ENCODE measurements around the gene ATG13.

ATG13 gene

DNA sequence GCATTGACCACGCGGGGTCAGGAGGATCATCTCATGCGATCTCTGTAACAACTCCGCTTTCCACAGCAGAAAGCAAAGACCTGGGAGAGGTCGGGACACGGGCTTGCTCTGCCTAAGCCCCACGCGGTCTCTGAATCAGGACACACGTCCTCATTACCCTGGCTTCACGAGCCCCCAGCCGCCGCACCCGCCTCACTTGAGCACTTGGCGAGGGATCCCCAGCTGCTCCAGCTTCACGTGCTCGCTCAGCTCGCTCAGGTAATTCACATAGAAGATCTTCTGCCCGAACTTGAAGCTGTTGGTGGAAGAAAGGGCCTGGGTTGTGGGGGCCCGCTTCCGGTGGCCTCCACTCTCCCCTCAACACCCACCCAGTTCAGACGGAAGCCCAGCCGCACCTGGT is 63.5 kb downstream of the ATG13 start:
- no peaks in the 10 kb centered on the region for H4K20me1 ChIP-seq (ENCODE audit: insufficient read depth, low read length)
- H3F3A ChIP-seq (ENCODE audit: insufficient read depth, low read length) = no peaks in the 10 kb centered on the region; the same call in 1 of the 2 replicates
- no peak overlapping the region for H3K4me3 ChIP-seq (ENCODE audit: low read length)
- no peaks in the 10 kb centered on the region for H3K9me3 ChIP-seq (replicated peaks; ENCODE audit: insufficient read depth, low read length)
- H3K27ac ChIP-seq (ENCODE audit: low read length) = no peak overlapping the region
- no peak overlapping the region for H2AFZ ChIP-seq (ENCODE audit: low read length)
- DNase-seq = no peak
- H3K4me1 ChIP-seq (ENCODE audit: low read length) = no peaks in the 10 kb centered on the region
- H3K79me2 ChIP-seq (ENCODE audit: low read length) = no peaks in the 10 kb centered on the region
- H3K9ac ChIP-seq (ENCODE audit: low read length) = no peak overlapping the region
- no peaks in the 10 kb centered on the region for H3K27me3 ChIP-seq (replicated peaks; ENCODE audit: insufficient read depth, low read length)
- H3K9me2 ChIP-seq (replicated peaks; ENCODE audit: insufficient read depth, low read length) = no peaks in the 10 kb centered on the region
- H3K36me3 ChIP-seq (replicated peaks; ENCODE audit: insufficient read depth, low read length) = no peaks in the 10 kb centered on the region
- no peak overlapping the region for H3K4me2 ChIP-seq (ENCODE audit: low read depth, low read length)
- TF ChIP-seq EZH2 (optimal IDR thresholded peaks at IDR 0.05; ENCODE audit: low read depth, low read length) = no peak
- TF ChIP-seq, protein P1, sequence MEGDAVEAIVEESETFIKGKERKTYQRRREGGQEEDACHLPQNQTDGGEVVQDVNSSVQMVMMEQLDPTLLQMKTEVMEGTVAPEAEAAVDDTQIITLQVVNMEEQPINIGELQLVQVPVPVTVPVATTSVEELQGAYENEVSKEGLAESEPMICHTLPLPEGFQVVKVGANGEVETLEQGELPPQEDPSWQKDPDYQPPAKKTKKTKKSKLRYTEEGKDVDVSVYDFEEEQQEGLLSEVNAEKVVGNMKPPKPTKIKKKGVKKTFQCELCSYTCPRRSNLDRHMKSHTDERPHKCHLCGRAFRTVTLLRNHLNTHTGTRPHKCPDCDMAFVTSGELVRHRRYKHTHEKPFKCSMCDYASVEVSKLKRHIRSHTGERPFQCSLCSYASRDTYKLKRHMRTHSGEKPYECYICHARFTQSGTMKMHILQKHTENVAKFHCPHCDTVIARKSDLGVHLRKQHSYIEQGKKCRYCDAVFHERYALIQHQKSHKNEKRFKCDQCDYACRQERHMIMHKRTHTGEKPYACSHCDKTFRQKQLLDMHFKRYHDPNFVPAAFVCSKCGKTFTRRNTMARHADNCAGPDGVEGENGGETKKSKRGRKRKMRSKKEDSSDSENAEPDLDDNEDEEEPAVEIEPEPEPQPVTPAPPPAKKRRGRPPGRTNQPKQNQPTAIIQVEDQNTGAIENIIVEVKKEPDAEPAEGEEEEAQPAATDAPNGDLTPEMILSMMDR (IDR thresholded peaks at IDR 0.05; ENCODE audit: low read length) = no peak
- TF ChIP-seq EZH2phosphoT487 (IDR thresholded peaks at IDR 0.05; ENCODE audit: low read length) = no peak

DNA sequence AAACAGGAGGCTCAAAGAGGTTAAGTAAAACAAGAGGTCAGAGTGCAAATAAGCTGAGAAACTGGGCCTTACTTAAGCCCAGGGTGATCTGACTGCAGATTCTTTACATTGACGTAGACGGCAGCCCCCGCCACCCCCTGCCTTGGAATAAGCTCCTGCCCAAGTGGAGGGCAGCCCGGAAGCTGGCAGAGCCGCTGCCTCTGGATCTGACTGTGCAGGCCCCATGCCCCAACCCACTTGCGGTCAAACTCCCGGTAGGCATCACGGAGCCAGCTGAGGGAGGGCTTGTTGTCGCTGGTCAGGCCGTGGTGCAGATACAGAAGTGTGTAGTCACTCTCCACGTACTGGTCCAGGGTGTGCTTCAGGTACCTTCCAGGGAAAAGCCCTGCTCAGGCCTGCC is 64.5 kb downstream of the ATG13 start:
- H2AFZ ChIP-seq (ENCODE audit: low read length) = no peak overlapping the region
- no peaks in the 10 kb centered on the region for H3K79me2 ChIP-seq (ENCODE audit: low read length)
- no peak overlapping the region for H3K4me2 ChIP-seq (ENCODE audit: low read depth, low read length)
- H3K9me3 ChIP-seq (replicated peaks; ENCODE audit: insufficient read depth, low read length) = no peaks in the 10 kb centered on the region
- TF ChIP-seq EZH2 (optimal IDR thresholded peaks at IDR 0.05; ENCODE audit: low read depth, low read length) = no peak
- no peak for TF ChIP-seq EZH2phosphoT487 (IDR thresholded peaks at IDR 0.05; ENCODE audit: low read length)
- TF ChIP-seq, protein P1 (IDR thresholded peaks at IDR 0.05; ENCODE audit: low read length) = no peak
- no peak overlapping the region for H3K27ac ChIP-seq (ENCODE audit: low read length)
- no peak for DNase-seq
- no peaks in the 10 kb centered on the region for H3K9me2 ChIP-seq (replicated peaks; ENCODE audit: insufficient read depth, low read length)
- no peaks in the 10 kb centered on the region for H3K27me3 ChIP-seq (replicated peaks; ENCODE audit: insufficient read depth, low read length)
- H3K9ac ChIP-seq (ENCODE audit: low read length) = no peak overlapping the region
- no peaks in the 10 kb centered on the region for H4K20me1 ChIP-seq (ENCODE audit: insufficient read depth, low read length)
- H3K4me1 ChIP-seq (ENCODE audit: low read length) = no peaks in the 10 kb centered on the region
- H3F3A ChIP-seq (ENCODE audit: insufficient read depth, low read length) = no peaks in the 10 kb centered on the region; the same call in 1 of the 2 replicates
- no peak overlapping the region for H3K4me3 ChIP-seq (ENCODE audit: low read length)
- no peaks in the 10 kb centered on the region for H3K36me3 ChIP-seq (replicated peaks; ENCODE audit: insufficient read depth, low read length)

DNA sequence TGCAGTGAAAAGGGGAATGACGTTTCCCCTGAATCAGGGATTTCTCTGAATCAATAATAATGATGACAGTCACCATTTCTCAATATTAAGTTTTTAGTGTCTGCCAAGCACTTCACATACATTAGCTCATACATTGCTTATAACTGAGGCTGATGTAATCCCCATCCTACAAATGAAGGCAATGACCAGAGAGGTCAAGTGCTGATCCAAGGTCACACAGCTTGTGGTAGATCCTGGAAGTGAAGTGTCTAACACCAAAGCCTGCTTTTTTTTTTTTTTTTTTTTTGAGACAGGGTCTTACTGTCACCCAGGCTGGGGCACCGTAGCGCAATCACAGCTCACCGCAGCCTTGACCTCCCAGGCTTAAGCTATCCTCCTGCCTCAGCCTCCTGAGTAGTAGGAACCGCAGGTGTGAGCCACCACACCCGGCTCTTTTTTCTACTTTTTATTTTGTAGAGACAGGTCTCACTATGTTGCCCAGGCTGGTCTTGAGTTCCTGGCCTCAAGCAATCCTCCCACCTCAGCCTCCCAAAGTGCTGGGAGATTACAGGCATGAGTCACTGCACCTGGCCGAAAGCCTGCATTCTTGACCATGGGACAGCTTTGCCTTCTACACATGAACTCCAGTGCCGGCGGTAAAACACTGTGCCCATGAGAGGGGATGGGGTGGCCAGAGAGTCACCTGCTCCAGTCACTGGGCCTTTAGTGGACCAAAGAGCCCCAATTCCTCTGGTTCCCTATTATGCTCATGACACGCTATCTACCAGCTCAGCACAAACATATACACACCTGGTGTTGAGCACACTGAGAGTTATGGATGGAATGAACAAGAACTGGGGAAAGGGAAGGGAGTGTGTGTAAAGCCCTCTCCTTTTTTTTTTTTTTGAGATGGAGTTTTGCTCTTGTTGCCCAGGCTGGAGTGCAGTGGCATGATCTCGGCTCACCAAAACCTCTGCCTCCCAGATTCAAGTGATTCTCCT is 65.7 kb downstream of the ATG13 start:
- TF ChIP-seq, protein P1 (IDR thresholded peaks at IDR 0.05; ENCODE audit: low read length) = no peak
- no peak for TF ChIP-seq EZH2 (optimal IDR thresholded peaks at IDR 0.05; ENCODE audit: low read depth, low read length)
- TF ChIP-seq EZH2phosphoT487 (IDR thresholded peaks at IDR 0.05; ENCODE audit: low read length) = no peak
- H3K27me3 ChIP-seq (replicated peaks; ENCODE audit: insufficient read depth, low read length) = no peaks in the 10 kb centered on the region
- H3K79me2 ChIP-seq (ENCODE audit: low read length) = no peaks in the 10 kb centered on the region
- H2AFZ ChIP-seq (ENCODE audit: low read length) = no peak overlapping the region
- no peaks in the 10 kb centered on the region for H3K9me3 ChIP-seq (replicated peaks; ENCODE audit: insufficient read depth, low read length)
- no peak overlapping the region for H3K4me3 ChIP-seq (ENCODE audit: low read length)
- H3K36me3 ChIP-seq (replicated peaks; ENCODE audit: insufficient read depth, low read length) = no peaks in the 10 kb centered on the region
- H3K9me2 ChIP-seq (replicated peaks; ENCODE audit: insufficient read depth, low read length) = no peaks in the 10 kb centered on the region
- no peak for DNase-seq
- no peaks in the 10 kb centered on the region for H3F3A ChIP-seq (ENCODE audit: insufficient read depth, low read length)
- H3K4me1 ChIP-seq (ENCODE audit: low read length) = no peaks in the 10 kb centered on the region
- H3K4me2 ChIP-seq (ENCODE audit: low read depth, low read length) = no peak overlapping the region
- H4K20me1 ChIP-seq (ENCODE audit: insufficient read depth, low read length) = no peaks in the 10 kb centered on the region
- no peak overlapping the region for H3K27ac ChIP-seq (ENCODE audit: low read length)
- no peak overlapping the region for H3K9ac ChIP-seq (ENCODE audit: low read length)

Data from MM.1S (cell line).